SK-N-MC (cell line): ENCODE results near the gene VEZT.

Experiments
- DNase-seq: peaks from one replicate; pipeline ENCODE4 v3.0.0-alpha.2; 2011; ENCODE audit warnings: low read depth, low spot score
- H3K27ac ChIP-seq: fragments of 200-600 bp; sonication (generic); 2 replicates; pipeline ENCODE4 v1.5.1; 2016; ENCODE audit warnings: mixed run types
- H3K36me3 ChIP-seq: fragments of 200-600 bp; sonication (generic); 2 replicates; pipeline ENCODE4 v1.6.1; 2017; ENCODE audit warnings: antibody characterized with exemption, low read length, mixed read lengths; ENCODE audit not compliant: insufficient read depth
- H3K4me3 ChIP-seq: fragments of 200-600 bp; sonication (generic); 2 replicates; pipeline ENCODE4 v1.5.1; 2016
- H3K9ac ChIP-seq: fragments of 200-600 bp; sonication (generic); 2 replicates; pipeline ENCODE4 v1.8.0; 2017; ENCODE audit warnings: mixed run types, mixed read lengths; ENCODE audit not compliant: insufficient read length
- H3K9me3 ChIP-seq: fragments of 200-600 bp; sonication (generic); 2 replicates; pipeline ENCODE4 v1.6.1; 2017; ENCODE audit warnings: low read depth, mild to moderate bottlenecking, antibody characterized with exemption, low read length, moderate library complexity, mixed read lengths
- EZH2 ChIP-seq: fragments of 200-600 bp; sonication (generic); IDR thresholded peaks from one replicate; pipeline ENCODE4 v1.6.1; 2017; ENCODE audit warnings: antibody characterized with exemption
- FOXP2 ChIP-seq: optimal IDR thresholded peaks from 2 replicates; pipeline ENCODE3; 2011; ENCODE audit warnings: mild to moderate bottlenecking, moderate library complexity; ENCODE audit not compliant: insufficient read depth; ENCODE audit errors: extremely low read length, control extremely low read depth
- POLR2AphosphoS5 ChIP-seq: IDR thresholded peaks from 2 replicates; pipeline ENCODE4 v1.6.1; 2012; ENCODE audit warnings: mild to moderate bottlenecking, low read depth, low read length, borderline replicate concordance

VEZT gene

GRCh38 chr12:95203487-95204030 is 14.0 kb upstream of the VEZT start:
- Histone ChIP-seq H3K9me3 (no peaks in the 10 kb centered on the region), H3K9ac (peak overlapping the region; percentile 52), H3K4me3 (peak overlapping the region; percentile 68), H3K36me3 (no peaks in the 10 kb centered on the region), H3K27ac (peak overlapping the region; percentile 96)
- TF ChIP-seq POLR2AphosphoS5 (no peak), EZH2 (no peak), FOXP2 (no peak)
- no peak for DNase-seq

- Histone ChIP-seq H3K36me3 (no peaks in the 10 kb centered on the region), H3K27ac (peak overlapping the region; percentile 96), H3K9ac (peak overlapping the region; percentile 42), H3K4me3 (peak overlapping the region; percentile 68), H3K9me3 (no peaks in the 10 kb centered on the region)
- no peak for DNase-seq
- TF ChIP-seq EZH2 (no peak), FOXP2 (no peak), POLR2AphosphoS5 (no peak)
These were observed 13.3 kb upstream of the VEZT start for GRCh38 chr12:95204141-95204866.

DNA sequence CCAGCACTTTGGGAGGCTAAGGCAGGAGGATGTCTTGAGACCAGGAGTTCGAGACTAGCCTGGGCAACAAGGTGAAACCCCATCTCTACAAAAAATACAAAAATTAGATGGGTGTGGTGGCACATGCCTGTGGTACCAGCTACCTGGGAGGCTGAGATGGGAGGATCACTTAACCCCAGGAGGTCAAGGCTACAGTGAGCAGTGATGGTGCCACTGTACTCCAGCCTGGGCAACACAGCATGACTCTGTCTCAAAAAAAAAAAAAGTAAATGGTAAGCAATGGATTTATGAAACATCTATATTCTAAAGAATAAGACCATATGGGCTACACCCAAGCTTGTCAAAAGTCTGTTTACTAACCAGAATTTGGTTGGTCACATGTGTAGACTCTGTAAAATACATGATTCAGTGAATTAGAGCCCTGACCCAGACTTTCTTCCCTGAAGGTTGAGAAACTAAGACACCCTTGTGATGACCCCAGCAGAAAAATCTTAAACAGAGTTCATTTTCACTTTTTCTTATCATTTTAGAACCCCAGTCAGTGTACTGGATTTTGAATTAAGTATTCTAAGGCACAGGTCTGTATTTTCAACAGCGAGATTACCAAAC is 12.5 kb upstream of the VEZT start:
- H3K9ac ChIP-seq: peak overlapping the region; percentile 42
- no peaks in the 10 kb centered on the region for H3K9me3 ChIP-seq
- H3K36me3 ChIP-seq: no peaks in the 10 kb centered on the region
- DNase-seq: no peak
- H3K4me3 ChIP-seq: no peak overlapping the region
- H3K27ac ChIP-seq: peak overlapping the region; percentile 96
- TF ChIP-seq EZH2 (no peak), FOXP2 (no peak), POLR2AphosphoS5 (no peak)

DNA sequence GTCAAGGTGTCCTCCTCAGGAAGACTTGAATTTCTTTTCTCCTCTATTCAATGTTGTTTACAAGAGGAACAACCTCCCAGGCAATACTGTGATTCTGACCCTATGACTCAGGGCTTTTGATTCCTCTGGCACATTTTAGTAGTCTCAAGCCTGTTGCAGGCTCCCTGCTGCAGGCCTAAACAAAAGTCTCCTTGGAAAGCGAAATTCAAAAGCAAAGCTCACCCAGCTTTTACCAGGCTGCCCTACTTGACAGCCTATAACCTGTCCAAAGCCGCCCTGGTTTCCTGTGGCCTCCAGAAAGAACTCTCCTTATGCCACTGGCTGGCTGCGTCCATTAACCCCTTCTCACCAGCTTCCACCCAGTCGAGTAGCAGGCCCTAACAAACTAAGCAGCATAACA is 11.9 kb upstream of the VEZT start:
- Histone ChIP-seq H3K9ac (peak overlapping the region; percentile 17), H3K27ac (peak overlapping the region; percentile 96), H3K9me3 (no peaks in the 10 kb centered on the region), H3K36me3 (no peaks in the 10 kb centered on the region), H3K4me3 (no peak overlapping the region)
- TF ChIP-seq POLR2AphosphoS5 (no peak), FOXP2 (no peak), EZH2 (no peak)
- no peak for DNase-seq

- no peak overlapping the region for H3K9ac ChIP-seq
- no peak for DNase-seq
- no peak overlapping the region for H3K4me3 ChIP-seq
- H3K27ac ChIP-seq: no peak overlapping the region
- H3K36me3 ChIP-seq: no peaks in the 10 kb centered on the region
- H3K9me3 ChIP-seq: no peaks in the 10 kb centered on the region
- TF ChIP-seq EZH2 (no peak), POLR2AphosphoS5 (no peak), FOXP2 (no peak)
These were observed 10.7 kb upstream of the VEZT start for GRCh38 chr12:95206916-95207315.

- H3K9me3 ChIP-seq: no peaks in the 10 kb centered on the region
- no peak for TF ChIP-seq FOXP2
- no peak for TF ChIP-seq EZH2
- TF ChIP-seq POLR2AphosphoS5: no peak
- no peaks in the 10 kb centered on the region for H3K36me3 ChIP-seq
- no peak for DNase-seq
- H3K4me3 ChIP-seq: no peak overlapping the region
- no peak overlapping the region for H3K9ac ChIP-seq
- no peak overlapping the region for H3K27ac ChIP-seq
These were observed 10.2 kb upstream of the VEZT start for GRCh38 chr12:95207407-95207806.

GRCh38 chr12:95208678-95209077 is 8.9 kb upstream of the VEZT start:
- Histone ChIP-seq H3K4me3 (no peak overlapping the region), H3K9me3 (no peaks in the 10 kb centered on the region), H3K9ac (no peak overlapping the region), H3K36me3 (no peaks in the 10 kb centered on the region), H3K27ac (no peak overlapping the region)
- no peak for DNase-seq
- TF ChIP-seq POLR2AphosphoS5: no peak

GRCh38 chr12:95212586-95212985 is 5.0 kb upstream of the VEZT start:
- no peak for DNase-seq
- Histone ChIP-seq H3K4me3 (no peak overlapping the region), H3K36me3 (no peaks in the 10 kb centered on the region), H3K9ac (no peak overlapping the region), H3K27ac (no peak overlapping the region), H3K9me3 (no peaks in the 10 kb centered on the region)
- TF ChIP-seq POLR2AphosphoS5 (no peak), EZH2 (no peak)
